ENCODE data around the gene LMF2. TPM values are rescaled to one million over a fixed set of nuclear protein-coding genes. Genes with fewer than 3 reads are reported as not detected.

The LMF2 gene
- total RNA-seq, 1 experiment from 2014 or later = 37.3 TPM

- H4K20me1 ChIP-seq (ENCODE audit: insufficient read depth) = peaks cover 80% of the 10 kb centered on the region
- peaks cover 19% of the 10 kb centered on the region for H3K36me3 ChIP-seq (ENCODE audit: low read depth)
- no peaks in the 10 kb centered on the region for H3K27me3 ChIP-seq (ENCODE audit: insufficient read depth, low read depth)
- no peak overlapping the region for H2AFZ ChIP-seq
- H3K4me2 ChIP-seq = no peak overlapping the region
- peaks cover 49% of the 10 kb centered on the region for H3K79me2 ChIP-seq (ENCODE audit: low read depth)
- intact Hi-C loops (cut with micrococcal nuclease; ENCODE audit: unreplicated experiment) = no loop called here
- ChIA-PET POLR2A (ENCODE audit: unreplicated experiment) (no interaction called here), CTCF (no interaction called here)
- no peak overlapping the region for H3K27ac ChIP-seq
- H3K4me3 ChIP-seq = no peak overlapping the region
- H3F3A ChIP-seq (ENCODE audit: insufficient read depth, low read depth) = peaks cover 43% of the 10 kb centered on the region
- no peak for TF ChIP-seq CTCF (conservative IDR thresholded peaks at IDR 0.05)
- TF ChIP-seq EZH2 (IDR thresholded peaks at IDR 0.05; ENCODE audit: low read depth) = no peak
- BruUV-seq (replicated peaks) = no TSS peak
- no peaks in the 10 kb centered on the region for H3K9me2 ChIP-seq (ENCODE audit: insufficient read depth)
- H3K4me1 ChIP-seq (replicated peaks; ENCODE audit: insufficient read depth) = peaks cover 46% of the 10 kb centered on the region
- DNase-seq = no peak
- H3K9me3 ChIP-seq (ENCODE audit: insufficient read depth, low read depth) = no peaks in the 10 kb centered on the region
These were observed 39.6 kb downstream of the LMF2 start for GRCh38 chr22:50467773-50468440.

- Histone ChIP-seq H3K4me2 (no peak overlapping the region), H3F3A (ENCODE audit: insufficient read depth, low read depth) (peaks cover 40% of the 10 kb centered on the region), H3K79me2 (ENCODE audit: low read depth) (peaks cover 43% of the 10 kb centered on the region), H4K20me1 (ENCODE audit: insufficient read depth) (peaks cover 78% of the 10 kb centered on the region), H3K27ac (no peak overlapping the region), H3K9me3 (ENCODE audit: insufficient read depth, low read depth) (no peaks in the 10 kb centered on the region), H3K9me2 (ENCODE audit: insufficient read depth) (no peaks in the 10 kb centered on the region), H3K27me3 (ENCODE audit: insufficient read depth, low read depth) (no peaks in the 10 kb centered on the region), H3K4me1 (replicated peaks; ENCODE audit: insufficient read depth) (peaks cover 40% of the 10 kb centered on the region), H2AFZ (no peak overlapping the region), H3K4me3 (no peak overlapping the region), H3K36me3 (ENCODE audit: low read depth) (peaks cover 24% of the 10 kb centered on the region)
- no peak for TF ChIP-seq CTCF (conservative IDR thresholded peaks at IDR 0.05)
- TF ChIP-seq EZH2 (IDR thresholded peaks at IDR 0.05; ENCODE audit: low read depth) = no peak
- DNase-seq = no peak
- BruUV-seq (replicated peaks) = no TSS peak
- CTCF ChIA-PET = no interaction called here
- intact Hi-C loops (cut with micrococcal nuclease; ENCODE audit: unreplicated experiment) = no loop called here
- POLR2A ChIA-PET (ENCODE audit: unreplicated experiment) = no interaction called here
These were observed 40.2 kb downstream of the LMF2 start for GRCh38 chr22:50467341-50467740.

- Histone ChIP-seq H3K4me2 (no peak overlapping the region), H3K9me3 (ENCODE audit: insufficient read depth, low read depth) (no peaks in the 10 kb centered on the region), H3K36me3 (ENCODE audit: low read depth) (peaks cover 33% of the 10 kb centered on the region), H3F3A (ENCODE audit: insufficient read depth, low read depth) (peaks cover 23% of the 10 kb centered on the region), H4K20me1 (ENCODE audit: insufficient read depth) (peaks cover 63% of the 10 kb centered on the region), H3K4me3 (no peak overlapping the region), H3K4me1 (replicated peaks; ENCODE audit: insufficient read depth) (peaks cover 19% of the 10 kb centered on the region), H3K79me2 (ENCODE audit: low read depth) (peaks cover 23% of the 10 kb centered on the region), H3K9me2 (ENCODE audit: insufficient read depth) (no peaks in the 10 kb centered on the region), H3K27ac (no peak overlapping the region), H3K27me3 (ENCODE audit: insufficient read depth, low read depth) (no peaks in the 10 kb centered on the region), H2AFZ (no peak overlapping the region)
- intact Hi-C loops (cut with micrococcal nuclease; ENCODE audit: unreplicated experiment) = no loop called here
- no TSS peak for BruUV-seq (replicated peaks)
- ChIA-PET POLR2A (ENCODE audit: unreplicated experiment) (no interaction called here), CTCF (no interaction called here)
- no peak for DNase-seq
- TF ChIP-seq EZH2 (IDR thresholded peaks at IDR 0.05; ENCODE audit: low read depth) (no peak), CTCF (conservative IDR thresholded peaks at IDR 0.05) (no peak)
These were observed 42.2 kb downstream of the LMF2 start for GRCh38 chr22:50465066-50465930.
